ENCODE data around the gene VASP.

VASP gene

DNA sequence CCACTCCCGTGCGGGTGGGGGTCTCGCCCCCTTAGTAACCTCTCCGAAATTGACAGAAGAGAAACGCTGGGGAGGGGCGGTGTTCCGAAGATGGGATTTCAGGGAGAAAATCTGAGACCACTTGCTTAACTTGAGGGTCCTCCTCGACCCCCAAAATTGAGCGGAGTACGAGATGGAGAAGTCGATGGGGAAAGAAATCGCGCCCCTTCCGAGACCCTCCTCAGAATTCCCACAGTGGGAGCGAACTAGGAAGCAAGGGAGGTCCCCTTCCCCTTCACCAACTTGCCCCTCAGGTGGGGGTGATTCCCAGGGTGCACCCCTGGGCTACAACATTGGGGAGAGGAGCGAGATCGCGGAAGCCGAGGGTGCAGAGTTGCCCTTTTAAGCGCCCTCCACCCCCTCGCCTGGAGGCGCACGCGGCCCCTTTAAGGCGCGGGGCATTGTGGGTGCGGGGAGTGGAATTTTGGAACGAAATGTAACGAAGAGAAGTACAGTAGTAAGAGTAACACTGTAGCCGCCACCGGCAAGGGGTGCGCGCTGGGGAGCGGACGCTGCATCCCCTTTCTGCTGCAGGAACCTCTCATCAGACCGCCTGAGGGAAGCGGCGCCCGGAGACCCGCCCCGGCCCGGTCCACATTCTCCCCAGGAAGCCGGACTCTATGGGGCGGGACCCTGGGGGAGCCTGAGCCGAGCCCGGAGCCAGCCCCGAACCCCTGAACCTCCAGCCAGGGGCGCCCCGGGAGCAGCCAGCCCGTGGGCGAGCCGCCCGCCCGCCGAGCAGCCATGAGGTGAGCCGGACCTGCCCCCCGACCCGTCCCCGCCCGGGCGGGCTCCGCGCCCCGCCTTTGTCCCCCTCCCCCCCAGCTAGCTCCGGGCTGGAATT lies at the start of gene VASP:
Gene VASP, plus strand, starts transcription at position 491 of the 883 bp plus-strand sequence. Its CDS starts 293 bp downstream, at position 784.
- in situ Hi-C loops (cut with HindIII; ENCODE audit: low sequenced_read_pairs), result loop anchor here (5.0 kb wide), 2 partner anchors 40 to 50 kb away; partner anchors contain the start of gene FOSB

GRCh38 chr19:45457776-45458175 lies 49.5 kb upstream of the VASP start:
- in situ Hi-C loops (cut with HindIII; ENCODE audit: low sequenced_read_pairs), result no loop called here

DNA sequence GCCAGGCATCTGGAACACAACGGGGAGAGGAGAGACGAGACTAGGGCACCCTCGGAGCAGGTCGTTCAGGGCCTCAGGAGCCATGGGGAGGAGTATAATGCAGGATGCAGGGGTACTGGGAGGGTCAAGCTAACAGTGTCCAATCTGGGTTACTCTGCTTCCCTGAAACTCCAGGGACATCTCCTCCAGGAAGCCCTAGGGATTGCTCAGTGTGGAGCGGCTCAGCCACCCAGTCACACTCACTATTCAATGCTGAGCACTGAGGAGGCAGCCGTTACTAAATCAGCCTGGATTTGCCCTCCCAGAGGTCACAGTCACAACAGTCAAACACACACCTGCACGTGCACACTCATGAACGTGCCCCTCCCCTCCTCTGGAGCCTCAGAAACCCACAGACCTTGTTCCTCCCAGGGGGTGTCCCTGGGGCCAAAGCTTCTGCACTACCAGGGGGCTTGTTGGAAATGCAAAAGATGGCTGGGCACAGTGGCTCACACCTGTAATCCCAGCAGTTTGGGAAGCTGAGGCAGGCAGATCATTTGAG lies 46.4 kb upstream of the VASP start:
- in situ Hi-C loops (cut with HindIII; ENCODE audit: low sequenced_read_pairs), result no loop called here

DNA sequence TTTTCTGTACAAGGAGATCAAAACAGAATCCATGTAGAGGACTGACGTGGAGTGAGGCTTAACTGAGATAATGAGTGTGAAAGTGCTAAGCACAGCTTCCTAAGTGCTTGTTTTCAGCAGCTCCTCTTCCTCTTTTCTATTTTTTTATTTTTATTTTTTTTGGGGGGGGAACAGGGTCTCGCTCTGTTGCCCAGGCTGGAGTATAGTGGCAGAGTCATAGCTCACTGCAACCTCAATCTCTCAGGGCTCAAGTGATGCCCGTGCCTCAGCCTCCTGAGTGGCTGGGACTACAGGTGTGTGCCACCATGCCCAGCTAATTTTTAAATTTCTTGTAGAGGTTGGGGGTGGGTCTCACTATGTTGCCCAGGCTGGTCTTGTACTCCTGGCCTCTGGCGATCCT lies 45.1 kb upstream of the VASP start:
- in situ Hi-C loops (cut with HindIII; ENCODE audit: low sequenced_read_pairs), result no loop called here

DNA sequence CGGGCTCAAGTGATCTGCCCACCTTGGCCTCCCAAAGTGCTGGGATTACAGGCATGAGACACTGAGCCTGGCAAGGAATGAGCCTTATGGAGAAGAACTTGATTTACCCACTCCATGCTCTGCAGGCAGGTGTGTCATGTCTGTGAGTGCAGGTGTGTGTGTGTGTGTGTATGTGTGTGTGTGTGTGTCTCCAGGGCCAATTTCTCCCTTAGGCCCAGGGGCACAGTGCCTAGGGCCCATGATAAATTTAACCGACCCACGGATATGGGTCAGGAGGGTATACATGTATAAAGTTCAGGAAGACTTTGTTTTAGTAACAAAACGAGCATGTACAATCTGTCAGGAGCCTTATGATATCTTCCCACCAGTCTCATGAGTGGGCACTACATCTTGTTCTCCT lies 44.0 kb upstream of the VASP start:
- in situ Hi-C loops (cut with HindIII; ENCODE audit: low sequenced_read_pairs), result no loop called here

DNA sequence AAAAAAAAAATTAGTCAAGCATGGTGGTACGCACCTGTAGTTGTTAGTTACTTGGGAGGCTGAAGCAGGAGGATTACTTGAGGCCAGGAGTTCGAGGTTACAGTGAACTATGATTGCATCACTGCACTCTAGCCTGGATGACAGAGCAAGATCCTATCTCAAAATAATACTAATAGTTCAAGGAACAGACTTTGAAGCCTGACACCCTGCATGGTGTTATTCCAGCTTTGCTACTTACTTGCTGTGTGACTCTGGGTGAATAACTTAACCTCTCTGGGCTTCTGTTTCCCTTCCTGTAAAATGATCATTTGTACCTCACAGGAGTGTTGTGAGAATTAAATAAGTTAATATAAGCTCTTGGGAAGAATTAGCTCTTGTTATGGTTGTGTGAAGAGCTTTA lies 43.0 kb upstream of the VASP start:
- in situ Hi-C loops (cut with HindIII; ENCODE audit: low sequenced_read_pairs), result no loop called here

GRCh38 chr19:45464852-45465441 lies 42.3 kb upstream of the VASP start:
- in situ Hi-C loops (cut with HindIII; ENCODE audit: low sequenced_read_pairs), result loop anchor here (5.0 kb wide), 1 partner anchor 42 kb away; the partner anchor contains the start of gene VASP

DNA sequence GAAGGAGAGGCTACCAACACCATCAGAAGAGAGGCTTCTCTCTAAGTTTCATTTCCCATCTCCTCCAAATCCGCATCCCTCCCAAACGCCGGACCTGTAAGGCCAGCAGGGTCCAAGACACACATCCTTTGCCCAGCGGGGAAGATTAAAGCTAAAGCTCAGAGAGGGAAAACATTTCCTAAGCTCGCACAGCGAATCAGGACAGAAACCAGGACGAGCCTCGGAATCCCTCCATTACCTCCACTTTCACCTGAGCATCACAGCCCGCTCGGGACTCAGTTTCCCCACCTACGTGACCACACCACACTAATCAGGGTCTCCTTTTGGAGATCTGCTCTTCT lies 40.2 kb upstream of the VASP start:
- in situ Hi-C loops (cut with HindIII; ENCODE audit: low sequenced_read_pairs), result loop anchor here (5.0 kb wide), 1 partner anchor 40 kb away; the partner anchor contains the start of gene VASP

GRCh38 chr19:45467456-45468158 lies 39.7 kb upstream of the VASP start, which contains the start of gene FOSB:
Gene FOSB, plus strand, starts transcription at chr19:45467996. Its CDS starts 591 bp downstream, at chr19:45468587.
- in situ Hi-C loops (cut with HindIII; ENCODE audit: low sequenced_read_pairs), result loop anchor here (5.0 kb wide), 1 partner anchor 40 kb away; the partner anchor contains the start of gene VASP

DNA sequence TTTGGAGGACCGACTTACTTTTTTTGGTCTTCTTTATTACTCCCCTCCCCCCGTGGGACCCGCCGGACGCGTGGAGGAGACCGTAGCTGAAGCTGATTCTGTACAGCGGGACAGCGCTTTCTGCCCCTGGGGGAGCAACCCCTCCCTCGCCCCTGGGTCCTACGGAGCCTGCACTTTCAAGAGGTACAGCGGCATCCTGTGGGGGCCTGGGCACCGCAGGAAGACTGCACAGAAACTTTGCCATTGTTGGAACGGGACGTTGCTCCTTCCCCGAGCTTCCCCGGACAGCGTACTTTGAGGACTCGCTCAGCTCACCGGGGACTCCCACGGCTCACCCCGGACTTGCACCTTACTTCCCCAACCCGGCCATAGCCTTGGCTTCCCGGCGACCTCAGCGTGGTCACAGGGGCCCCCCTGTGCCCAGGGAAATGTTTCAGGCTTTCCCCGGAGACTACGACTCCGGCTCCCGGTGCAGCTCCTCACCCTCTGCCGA lies 39.1 kb upstream of the VASP start:
- in situ Hi-C loops (cut with HindIII; ENCODE audit: low sequenced_read_pairs), result loop anchor here (5.0 kb wide), 1 partner anchor 39 kb away; the partner anchor contains the start of gene VASP

- in situ Hi-C loops (cut with HindIII; ENCODE audit: low sequenced_read_pairs), result loop anchor here (5.0 kb wide), 1 partner anchor 39 kb away; the partner anchor contains the start of gene VASP
These were observed 38.5 kb upstream of the VASP start for GRCh38 chr19:45468803-45469131.

DNA sequence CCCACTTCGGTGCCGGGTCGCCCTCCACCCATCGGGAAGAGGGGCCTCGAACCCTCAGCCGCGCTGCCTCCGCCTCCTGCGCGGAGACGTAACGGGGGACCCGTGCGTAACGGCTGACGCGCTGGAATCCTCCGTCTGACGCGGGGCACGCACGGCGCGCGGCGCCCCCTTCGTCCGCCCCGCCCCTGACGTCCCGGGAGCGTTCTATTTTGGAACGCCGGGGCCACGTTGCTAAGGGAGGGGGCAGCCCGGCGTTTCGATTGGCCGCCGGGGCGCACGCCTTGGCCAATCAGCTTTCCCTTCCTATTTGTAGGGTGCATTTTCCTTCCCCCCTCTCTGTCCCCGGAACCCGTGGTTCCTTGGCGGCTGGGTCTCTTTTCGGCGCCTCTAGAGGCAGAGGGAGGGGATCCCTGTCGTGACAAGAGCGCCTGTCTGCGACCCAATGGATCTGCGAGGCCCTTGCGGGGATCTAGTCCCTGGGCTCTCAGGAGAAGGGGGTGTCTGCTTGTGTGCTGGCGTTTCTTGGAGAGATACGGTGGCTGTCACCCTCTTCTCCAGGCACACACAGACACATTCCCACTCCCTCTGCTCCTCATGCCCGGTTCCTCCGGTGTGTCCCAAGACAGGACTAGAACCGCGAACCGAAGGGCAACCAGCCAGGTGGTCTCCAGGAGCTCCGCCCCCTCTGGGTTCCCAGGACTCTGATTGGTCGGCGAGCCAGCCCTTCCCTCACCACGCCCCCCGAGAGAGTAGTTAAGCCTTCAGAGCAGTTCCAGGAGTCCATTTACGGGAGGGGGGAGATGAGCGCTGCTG lies 37.9 kb upstream of the VASP start:
- in situ Hi-C loops (cut with HindIII; ENCODE audit: low sequenced_read_pairs), result loop anchor here (5.0 kb wide), 1 partner anchor 38 kb away; the partner anchor contains the start of gene VASP

DNA sequence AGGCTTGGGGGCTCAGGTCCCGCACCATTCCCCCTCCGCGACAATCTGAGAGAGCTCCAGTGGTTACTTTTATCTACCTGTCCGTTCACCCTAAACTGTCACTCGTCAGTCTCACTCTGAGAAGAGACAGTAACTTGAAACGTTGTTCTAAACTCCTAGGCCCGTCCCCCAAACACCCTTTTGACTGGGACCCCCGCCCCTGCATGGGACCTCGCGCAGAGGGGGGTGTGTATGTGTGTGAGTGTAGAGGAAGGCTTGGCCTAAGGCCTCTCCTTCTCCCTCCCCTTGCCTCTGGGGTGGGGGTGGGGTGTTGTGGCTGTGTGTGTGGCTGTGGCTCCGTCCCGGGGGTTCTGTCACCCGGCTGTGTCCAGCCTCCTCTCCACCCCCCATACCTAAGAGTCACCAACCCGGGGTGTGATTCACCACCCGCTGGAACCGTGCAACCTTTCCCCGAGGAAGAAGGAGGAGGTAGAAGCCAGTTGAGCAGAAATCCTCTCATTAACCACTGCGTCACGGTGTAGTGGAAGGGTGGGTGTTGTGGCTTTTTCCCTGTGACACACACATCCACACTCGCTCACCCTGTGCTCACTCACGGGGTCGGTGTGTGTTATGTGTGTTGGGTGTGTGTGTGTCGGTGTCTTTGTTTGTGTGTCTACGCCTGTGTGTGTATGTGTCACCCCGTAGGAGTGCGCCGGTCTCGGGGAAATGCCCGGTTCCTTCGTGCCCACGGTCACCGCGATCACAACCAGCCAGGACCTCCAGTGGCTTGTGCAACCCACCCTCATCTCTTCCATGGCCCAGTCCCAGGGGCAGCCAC lies 37.1 kb upstream of the VASP start:
- in situ Hi-C loops (cut with HindIII; ENCODE audit: low sequenced_read_pairs), result loop anchor here (5.0 kb wide), 1 partner anchor 37 kb away; the partner anchor contains the start of gene VASP

- in situ Hi-C loops (cut with HindIII; ENCODE audit: low sequenced_read_pairs), result no loop called here
These were observed 36.6 kb upstream of the VASP start for GRCh38 chr19:45470762-45471081.

DNA sequence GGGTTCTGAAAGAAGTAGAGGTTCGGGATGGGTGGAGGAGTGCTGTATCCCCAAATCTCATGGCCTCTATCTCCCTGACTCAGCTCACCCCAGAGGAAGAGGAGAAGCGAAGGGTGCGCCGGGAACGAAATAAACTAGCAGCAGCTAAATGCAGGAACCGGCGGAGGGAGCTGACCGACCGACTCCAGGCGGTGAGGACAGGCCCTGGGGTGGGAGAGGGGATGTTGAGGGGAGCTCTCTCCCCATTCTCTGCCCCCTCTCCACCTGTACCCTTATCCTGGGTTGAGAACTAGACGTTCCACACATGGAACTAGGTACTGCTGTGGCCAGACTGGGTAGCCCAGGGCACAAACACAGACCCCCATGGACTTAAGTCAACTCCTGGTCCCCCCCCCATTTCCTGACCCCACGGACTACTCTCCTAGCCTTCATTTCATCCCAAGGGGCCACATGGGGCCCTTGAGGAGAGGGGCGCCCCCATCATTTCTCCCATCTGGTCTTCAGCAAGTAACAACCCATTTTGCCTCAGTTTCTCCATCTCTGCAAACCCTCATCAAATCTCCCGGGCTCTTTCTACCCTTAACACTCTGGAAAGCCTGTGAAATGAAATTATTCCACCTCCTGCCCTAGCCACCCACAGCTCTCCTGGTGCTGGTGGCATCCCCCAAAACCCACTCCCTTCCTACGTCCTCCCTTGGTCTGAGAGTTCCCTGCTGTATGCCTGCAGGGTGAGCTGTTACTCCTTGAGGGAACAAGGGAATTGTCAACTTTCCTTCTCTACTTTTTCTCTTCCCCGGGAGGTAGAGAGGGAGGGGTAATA lies 36.0 kb upstream of the VASP start:
- in situ Hi-C loops (cut with HindIII; ENCODE audit: low sequenced_read_pairs), result no loop called here

DNA sequence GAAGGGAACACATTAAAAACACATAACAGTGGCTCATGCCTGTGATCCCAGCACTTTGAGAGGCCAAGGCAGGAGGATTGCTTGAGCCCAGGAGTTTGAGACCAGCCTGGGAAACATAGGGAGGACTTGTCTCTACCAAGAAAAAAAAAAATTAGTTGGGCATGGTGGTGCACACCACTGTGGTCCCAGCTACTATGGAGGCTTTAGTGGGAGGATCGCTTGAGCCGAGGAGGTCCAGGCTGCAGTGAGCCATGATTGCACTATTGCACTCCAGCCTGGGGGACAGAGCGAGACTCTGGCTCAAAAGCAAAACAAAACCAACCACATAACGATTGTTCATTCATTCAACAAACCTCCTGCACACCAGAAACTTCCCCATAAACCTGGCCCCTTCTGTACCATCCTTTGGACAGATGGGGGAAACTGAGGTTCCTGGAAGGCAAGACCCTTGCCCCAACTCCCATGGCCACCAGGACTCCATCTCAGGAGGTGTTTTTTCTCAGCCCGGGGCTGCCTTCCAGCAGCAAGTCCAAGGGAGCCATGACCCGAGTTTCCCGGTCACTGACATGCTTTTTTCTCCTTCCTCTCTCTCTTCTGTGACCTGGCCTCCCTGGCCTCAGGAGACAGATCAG lies 35.2 kb upstream of the VASP start:
- in situ Hi-C loops (cut with HindIII; ENCODE audit: low sequenced_read_pairs), result no loop called here

DNA sequence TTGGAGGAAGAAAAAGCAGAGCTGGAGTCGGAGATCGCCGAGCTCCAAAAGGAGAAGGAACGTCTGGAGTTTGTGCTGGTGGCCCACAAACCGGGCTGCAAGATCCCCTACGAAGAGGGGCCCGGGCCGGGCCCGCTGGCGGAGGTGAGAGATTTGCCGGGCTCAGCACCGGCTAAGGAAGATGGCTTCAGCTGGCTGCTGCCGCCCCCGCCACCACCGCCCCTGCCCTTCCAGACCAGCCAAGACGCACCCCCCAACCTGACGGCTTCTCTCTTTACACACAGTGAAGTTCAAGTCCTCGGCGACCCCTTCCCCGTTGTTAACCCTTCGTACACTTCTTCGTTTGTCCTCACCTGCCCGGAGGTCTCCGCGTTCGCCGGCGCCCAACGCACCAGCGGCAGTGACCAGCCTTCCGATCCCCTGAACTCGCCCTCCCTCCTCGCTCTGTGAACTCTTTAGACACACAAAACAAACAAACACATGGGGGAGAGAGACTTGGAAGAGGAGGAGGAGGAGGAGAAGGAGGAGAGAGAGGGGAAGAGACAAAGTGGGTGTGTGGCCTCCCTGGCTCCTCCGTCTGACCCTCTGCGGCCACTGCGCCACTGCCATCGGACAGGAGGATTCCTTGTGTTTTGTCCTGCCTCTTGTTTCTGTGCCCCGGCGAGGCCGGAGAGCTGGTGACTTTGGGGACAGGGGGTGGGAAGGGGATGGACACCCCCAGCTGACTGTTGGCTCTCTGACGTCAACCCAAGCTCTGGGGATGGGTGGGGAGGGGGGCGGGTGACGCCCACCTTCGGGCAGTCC lies 34.5 kb upstream of the VASP start:
- in situ Hi-C loops (cut with HindIII; ENCODE audit: low sequenced_read_pairs), result no loop called here

All from endothelial cell of hepatic sinusoid (primary cell).